MV-4-11 (cell line): ENCODE data around the gene FRMD4A.

Experiments used
- DNase-seq: peaks from one replicate; lab custom pipeline; 2025; lab: John Stamatoyannopoulos, UW

FRMD4A gene

DNA sequence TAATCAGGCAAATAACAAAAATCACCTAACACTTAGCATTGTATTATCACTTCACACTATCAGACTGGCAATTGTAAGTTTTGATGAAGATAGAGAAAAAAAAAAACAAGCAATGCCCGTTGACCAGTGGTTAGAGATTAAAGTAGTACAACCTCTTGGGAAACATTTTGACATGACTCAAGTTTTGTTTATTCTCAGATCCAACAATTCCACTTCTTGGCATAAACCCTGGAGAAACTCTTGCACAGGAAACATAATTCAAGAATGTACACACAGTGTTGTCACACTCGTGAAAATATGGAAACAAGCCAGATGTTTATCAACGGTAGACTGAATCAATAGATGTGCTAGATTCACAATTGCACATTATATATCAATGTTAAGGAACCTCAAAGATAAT is 37.2 kb downstream of the FRMD4A start:
- DNase-seq, result no peak

DNA sequence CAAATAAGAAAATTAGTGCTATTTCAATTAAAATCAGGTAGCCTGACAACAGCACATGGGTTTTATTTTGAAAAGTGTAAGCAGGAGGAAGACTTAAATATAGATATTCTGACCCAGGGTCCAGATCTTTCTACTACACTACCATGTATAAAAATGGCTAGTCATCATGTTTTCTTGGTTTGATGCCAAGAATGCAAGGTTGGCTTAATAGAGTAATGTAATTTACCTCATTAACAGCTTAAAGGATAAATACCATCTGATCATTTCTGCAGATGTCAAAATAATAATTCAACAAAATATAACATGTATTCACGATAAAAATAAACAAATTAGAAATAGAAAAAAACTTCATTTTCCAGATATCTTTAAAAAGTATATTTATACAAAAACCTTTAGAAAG is 39.4 kb downstream of the FRMD4A start:
- DNase-seq, result no peak

DNA sequence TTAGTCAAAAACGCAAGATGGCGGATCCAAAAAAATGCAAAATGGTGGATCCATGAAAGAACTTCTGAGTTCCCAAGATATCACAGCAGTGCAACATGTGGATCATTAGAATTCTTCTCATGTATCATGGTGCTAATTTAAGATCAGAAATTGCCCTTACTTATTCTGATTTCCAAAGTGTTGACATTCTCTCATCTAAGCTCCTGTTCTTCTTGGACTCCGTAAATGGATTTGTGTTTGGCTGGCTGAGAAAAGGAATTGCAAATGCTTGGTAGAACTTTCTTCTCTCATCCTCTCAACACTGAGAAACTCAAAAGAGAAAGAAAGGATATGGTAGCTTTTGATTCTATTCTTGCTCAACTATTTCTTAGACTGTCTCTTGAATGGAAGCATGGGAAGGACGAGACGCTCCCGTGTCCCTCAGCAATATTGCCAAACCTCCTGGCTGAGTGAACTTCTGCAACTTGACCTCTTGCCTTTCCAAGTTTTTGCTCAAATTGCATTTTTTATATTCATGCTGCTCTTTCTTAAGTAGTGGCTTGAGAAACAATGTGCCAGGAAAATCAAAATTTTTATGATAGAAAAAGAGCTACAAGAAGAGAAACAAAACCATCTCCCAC is 44.7 kb downstream of the FRMD4A start:
- DNase-seq, result no peak

DNA sequence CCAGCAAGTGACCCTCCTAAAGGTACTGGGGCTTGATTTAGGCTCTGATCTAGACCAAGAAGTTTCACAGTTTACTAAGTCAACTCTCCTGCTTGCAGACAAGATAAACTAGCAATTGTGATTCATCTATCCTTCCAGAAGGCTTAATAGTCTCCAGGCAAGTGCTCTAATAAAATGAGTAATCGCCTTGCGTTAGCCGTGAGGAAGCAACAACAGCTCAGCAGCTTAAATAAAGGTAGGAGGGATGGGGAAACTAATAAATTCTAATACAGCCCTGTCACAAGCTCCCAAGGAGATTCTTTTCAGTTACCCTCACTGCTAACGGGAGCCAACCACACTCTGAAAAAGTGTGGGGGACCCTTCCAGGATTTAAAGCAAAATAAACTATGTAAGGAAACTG is 48.4 kb downstream of the FRMD4A start:
- no peak for DNase-seq

DNA sequence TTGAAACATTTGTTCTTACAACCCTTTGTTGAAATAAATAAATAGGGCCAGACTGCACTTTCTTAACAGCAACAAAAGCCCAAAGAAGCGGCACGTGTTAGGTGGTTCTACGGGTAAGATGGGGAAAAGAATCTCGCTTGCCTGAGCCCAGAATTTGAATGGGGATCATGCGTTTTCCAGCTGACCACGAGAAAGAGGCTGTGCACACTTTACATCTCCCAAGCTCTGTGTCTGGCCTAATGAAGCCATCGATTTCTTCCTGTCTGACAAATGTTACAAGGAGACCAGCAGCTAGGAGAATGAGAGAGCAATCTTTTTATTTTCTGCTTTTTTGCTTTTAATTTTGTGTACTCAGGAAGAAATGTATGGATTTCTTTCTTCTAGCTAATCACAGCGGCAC is 52.2 kb downstream of the FRMD4A start:
- no peak for DNase-seq

DNA sequence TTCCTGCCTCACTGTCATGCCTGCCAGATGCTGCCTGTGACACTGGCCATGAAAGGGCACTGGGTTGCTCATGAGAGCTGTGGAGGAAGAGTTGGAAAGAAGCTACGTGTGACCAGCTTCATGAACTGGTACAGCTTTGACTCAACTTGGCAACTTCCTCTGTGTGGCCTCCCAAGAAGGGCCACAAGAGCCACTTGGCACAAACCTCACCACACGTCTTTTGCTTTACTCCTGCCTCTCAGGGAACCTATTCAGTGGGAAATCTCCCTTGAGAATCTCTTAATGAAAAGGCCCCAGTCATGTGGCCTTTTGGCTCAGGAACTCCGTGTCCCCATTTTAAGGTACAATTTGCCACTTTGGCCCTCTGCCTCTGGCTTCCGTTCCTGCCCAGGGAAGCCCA is 54.5 kb downstream of the FRMD4A start:
- peak; percentile 7 for DNase-seq

DNA sequence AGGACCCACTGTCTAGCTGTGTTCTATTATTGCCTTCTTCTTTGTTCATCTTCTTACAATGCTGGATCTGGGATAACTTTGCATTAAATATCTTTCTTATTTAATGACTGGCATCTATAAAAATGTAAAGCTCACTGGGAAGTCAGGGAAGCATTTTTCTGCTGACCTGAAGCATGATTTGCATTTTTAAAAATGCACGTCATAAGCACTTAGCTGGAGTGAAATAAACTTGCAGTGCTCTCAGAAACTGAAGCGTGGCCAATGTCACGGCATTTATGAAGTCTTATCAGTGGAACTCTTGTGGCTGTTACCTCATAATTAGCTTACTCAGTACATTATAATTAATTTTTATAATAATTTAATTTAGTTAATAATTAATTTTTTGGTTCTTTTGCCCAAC is 59.1 kb downstream of the FRMD4A start:
- DNase-seq, result no peak

DNA sequence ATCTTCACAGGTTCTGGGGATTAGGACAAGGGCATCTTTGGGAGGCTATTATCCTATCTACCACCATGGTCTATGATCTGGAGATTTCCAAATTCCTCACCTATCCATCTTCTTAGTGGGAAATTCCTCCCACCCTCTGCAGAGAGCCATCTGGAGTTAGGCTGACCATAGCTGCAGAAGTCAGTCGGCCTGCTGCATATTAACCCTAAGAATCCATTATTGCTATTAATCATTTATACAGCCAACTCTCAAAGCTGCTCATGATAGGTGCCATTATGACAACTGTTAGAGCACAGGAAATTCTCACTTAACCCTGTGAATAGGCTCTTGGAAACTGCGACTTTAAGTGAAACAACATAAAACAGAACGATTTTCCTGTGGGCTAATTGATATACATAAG is 60.4 kb downstream of the FRMD4A start:
- no peak for DNase-seq

DNA sequence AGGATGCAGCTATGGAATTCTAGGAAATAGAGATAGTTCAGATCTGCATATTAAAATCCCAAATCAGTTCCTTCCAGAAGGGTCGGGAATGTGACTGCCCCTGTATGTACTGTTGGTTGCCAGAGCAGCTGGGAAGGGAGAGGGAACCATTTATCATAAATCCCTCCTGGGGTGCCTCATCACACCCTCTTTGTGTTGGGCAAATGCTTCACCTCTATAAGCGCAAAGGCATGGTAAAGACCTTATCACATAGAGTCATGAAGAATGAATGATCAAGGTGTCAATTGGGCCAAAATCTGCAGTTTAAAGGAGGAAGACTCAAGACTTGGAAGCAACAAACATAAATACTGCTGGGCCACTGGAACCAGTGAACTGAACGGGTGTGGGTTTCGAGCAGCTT is 65.0 kb downstream of the FRMD4A start:
- no peak for DNase-seq

DNA sequence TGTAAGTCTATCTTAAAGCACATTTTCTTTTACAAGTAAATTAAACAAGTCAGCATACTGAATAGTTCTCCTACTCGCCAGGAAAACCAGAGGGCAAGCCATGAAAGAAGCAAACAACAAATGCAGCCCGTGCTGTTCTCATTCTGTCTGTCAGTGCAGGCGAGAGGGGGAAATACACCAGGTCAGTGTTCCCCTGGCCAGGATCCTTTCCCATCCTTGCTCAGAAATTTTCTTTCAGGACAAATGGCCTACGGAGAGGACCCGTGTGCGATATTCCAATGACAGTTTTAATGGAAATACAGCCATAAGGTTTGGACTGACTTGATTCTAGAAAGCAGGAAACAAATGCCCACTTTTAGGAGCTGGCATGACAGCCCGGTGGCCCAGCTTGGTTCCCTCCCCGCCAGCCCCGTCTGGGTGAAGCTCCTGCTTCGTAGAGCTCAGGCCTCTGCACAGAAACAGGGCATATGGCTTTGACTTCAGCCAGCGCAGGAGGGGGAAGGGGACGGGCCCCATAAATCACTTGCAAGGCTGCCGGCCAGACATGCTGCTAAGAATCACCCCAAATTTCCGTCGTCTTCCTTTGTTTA is 67.8 kb downstream of the FRMD4A start:
- DNase-seq, result no peak

DNA sequence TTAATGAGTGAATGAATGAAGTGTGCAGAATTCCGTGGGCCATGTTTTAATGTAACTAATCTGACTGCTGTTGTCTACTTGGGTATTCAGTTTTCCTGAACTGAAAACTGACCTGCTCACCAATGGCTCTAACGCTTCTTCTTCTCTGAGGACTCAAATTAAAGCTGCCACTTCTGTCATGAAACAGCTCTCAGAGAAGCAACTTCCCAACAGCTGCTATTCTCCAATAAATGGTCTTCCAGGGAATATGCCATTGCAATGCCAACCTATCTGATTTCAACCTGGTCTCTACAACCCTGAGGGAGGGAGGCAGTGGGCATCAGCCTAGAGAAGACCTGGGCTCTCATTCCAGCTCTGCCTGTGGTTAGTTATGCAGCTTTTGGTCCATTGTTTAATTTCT is 69.4 kb downstream of the FRMD4A start:
- DNase-seq, result no peak

DNA sequence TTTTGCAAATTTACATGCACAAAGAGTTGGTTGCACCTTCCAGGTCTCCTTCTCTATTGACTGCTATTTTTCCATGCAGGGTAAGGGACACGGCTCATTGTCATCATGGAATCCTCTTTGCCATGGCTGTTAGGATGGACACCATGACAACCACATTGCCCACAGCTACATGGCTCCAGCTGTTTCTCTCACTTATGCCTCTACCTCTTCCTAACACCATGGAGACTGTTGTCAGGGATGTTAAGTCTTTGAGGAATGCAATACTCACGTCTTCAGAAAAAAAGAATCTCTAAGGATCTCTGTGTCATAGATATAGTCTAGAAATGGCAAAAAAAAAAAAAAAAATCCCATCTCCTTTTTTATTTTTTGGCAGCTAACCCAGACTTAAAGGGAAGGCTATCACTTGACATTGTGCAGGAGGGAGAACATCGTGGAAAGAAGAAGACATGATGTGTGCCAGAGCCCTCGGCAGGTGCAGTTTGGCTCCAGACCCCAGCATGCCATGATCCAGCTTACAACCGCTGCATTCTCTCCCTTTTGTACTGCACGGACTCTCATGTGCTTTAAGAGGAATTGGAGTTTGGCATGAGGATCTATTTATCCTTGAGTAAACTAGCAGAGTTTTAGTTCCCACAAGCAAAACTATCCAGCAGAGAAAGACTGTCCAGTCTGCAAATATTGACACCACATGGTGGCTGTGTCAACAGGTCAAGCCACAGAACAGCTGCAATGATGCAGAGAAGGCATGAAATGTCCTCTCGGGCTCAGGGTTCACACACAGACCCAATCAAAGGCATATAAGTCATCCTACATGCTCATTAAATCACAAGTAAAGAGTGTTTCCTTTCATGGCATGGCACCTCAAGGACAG is 70.8 kb downstream of the FRMD4A start:
- no peak for DNase-seq

DNA sequence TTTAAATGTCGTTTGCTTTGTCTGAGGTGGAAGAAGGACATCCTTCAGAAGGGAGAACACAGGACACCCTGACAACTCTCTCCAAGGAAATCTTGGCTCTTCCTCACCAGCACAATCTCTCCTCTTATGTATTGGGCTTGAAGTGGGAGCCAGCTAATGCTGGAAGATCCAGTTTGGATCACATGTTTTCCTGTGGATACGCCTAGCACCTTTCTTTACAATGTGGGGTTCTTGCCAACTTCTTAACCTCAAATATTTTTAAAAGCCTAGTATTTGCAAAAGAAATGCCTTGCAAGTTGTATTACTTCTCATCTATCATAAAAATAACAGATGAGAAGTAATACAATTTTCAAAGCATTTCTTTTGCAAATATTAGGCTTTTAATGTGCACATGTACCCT is 76.4 kb downstream of the FRMD4A start:
- no peak for DNase-seq

DNA sequence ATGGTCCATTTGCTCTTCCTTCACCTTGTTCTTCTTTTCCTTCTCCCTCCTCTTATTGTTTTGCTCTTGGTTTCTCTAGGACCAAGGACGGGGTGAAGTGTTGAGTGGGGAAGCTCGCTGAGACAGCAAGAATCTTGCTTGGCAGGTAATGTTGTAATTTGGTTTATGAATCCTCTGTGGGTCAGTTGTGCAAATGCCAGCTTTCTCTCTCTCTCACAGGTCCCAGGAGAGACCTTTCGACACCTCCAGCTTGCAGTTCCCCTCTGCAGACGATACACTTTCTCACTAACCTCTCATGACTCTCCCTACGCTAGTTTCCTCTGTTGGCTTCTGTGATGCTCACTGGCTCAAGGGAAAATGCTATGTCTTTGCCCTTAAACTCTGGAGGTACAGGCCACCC is 77.0 kb downstream of the FRMD4A start:
- DNase-seq, result no peak

DNA sequence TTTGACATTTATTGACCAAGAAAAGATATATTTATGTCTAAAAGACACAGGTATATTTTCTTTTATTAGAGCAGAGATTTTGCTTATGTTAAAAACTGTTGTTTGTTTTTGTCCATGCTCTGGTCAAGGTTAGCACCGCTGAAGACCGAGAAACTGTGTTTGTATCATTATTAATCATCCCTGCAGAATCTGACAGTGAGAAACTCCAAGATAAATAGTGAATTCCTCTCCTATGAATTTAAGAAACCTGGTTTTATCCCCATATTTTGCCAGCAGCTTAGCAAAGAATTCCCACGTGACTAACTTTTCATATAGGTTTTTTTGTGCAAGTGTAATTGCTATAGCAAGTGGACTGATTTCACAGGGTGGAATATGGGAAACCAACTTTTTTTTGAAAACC is 77.6 kb downstream of the FRMD4A start:
- DNase-seq, result no peak

DNA sequence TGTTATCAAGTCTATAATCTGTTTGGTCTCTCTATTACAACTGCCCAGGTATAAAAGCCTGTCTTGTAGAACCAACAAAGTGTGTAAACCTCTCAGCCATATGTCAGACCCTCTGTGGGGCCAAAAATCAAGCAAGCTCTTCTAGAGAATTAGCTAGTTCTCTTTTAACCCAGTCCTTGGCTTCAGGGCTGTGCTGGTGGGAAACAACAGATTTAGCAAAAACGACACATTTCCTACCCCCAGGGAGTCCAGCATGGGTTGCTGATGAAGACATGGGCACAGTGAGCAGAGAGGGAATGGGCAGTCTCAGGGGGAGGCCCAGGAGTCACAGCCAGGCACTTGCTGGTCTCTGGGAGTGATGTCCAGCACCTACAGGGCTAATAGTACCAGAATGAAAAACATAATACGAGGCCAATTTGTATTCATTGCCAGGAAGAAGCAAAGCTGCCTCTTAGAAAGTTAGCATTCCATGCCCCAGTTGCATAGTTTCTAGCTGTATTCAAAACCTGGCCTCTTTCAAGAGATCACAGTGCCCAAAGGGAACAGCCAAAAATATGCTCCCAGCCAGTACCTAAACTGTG is 80.1 kb downstream of the FRMD4A start:
- DNase-seq, result no peak

DNA sequence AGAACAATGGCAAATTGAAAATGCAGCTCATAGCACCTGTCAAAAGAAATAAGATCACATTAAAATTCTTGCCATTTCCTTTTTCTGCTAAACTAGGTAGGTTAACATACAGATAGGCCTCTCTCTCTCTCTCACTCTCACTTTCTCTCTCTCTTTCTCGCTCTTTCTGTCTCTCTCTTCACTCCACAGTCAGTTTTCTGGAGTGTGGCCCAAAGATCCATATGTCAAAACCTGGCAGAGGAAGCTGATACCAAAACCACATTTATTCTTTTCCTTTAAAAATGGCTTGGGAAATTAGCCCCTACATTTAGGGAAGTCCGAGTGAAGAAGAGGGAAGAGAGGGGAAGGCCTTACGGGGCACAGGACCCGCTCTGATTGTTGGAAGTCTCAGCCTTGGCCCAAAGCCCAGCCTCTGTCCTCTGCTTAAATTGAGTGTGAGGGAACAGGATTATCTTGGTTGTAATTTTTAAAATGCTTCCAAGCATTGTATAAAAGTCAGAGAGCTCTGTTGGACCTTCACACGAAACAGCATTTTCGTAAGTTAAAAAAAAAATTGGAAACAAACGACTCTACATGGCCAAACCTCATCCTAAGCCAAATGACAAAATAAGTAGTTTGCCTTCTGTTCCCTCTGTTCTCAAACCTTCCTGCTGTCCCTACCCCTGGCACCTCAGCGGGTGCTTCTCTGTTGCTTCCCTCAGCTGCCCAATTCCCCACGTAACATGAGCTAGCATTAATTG is 83.2 kb downstream of the FRMD4A start:
- DNase-seq, result no peak

DNA sequence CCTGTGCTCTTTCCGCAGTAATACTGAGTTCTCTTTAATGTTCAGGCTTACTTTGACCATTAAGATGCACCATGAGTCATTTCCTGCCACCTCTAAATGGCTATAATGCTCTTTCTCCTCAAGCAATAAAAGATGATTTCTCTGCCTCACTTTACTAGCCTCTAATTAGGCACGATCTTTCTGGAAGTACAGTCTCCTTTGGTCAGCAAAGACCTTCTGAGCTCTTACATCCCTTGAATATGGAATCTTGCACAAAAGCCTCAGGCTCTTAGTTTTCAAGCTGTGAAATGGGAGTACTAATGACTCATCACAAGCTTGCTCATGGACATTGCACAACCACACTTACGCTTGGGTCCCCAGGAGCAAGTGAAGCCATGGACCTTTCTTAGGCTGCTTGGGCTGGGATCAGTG is 85.9 kb downstream of the FRMD4A start:
- peak; percentile 59 for DNase-seq

DNA sequence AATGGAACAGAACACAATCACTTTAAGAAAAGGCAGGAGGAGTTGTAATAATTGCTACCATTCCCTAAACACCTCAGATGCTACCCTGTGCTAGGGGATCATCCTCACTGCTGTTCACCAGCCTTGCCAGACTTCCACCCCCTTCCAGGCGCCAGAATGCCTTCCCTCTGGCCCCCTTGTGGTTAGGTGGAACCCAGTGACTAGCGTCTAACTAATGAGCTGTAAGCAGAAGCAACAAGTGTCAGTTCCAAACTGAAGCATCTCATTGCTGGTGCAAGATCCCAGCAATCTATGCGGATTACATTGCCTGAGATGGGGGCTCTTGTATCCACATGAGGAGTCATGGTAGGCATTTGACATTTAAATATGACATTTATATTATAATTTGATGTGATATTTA is 86.6 kb downstream of the FRMD4A start:
- DNase-seq, result no peak

DNA sequence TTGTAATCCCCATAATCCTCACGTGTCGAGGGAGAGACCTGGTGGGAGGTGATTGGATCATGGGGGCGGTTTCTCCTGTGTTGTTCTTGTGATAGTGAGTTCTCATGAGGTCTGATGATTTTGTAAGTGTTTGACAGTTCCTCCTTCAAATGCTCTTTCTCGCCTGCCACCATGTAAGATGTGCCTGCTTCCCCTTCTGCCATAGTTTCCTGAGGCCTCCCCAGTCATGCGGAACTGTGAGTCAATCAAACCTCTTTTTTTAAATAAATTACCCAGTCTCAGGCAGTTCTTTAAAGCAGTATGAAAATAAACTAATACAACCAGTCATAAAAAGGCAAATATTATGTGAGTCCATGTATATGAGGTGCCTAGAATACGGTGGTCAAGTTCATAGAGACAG is 87.5 kb downstream of the FRMD4A start:
- peak; percentile 51 for DNase-seq

DNA sequence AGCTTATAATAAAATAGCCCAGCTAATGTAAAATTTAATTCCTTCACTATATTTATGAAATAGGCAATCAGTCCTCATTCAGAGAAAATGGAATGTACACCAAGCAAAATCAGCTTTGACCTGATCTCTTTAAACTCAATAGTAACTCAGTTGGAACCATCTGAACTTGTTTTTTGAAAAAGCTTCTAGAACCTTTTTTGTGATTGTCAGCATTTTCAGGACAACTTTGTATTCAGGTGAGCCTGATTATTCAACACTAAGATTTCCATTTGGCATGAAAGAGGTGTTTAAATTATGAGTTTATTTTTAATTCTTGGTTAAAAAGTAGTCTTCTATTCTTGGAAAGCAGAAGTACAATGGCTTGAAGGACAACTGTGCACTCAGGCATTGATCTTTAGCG is 89.5 kb downstream of the FRMD4A start:
- no peak for DNase-seq
